Smooth muscle cell (in vitro differentiated cells): ENCODE measurements around the gene WWOX. TPM values are rescaled to one million over a fixed set of nuclear protein-coding genes. Genes with fewer than 3 reads are reported as not detected.

Experiments
- DNase-seq: peaks from one replicate; lab custom pipeline; 2025; ENCODE audit not compliant: unreplicated experiment; lab: John Stamatoyannopoulos, UW
- H2AFZ ChIP-seq: fragments of 200-600 bp; sonication (generic); 2 replicates; pipeline ENCODE4 v1.6.0; 2016; ENCODE audit warnings: antibody characterized with exemption, low read depth, mild to moderate bottlenecking
- H3F3A ChIP-seq: fragments of 200-600 bp; sonication (generic); 2 replicates; pipeline ENCODE4 v1.6.0; 2017; ENCODE audit warnings: antibody characterized with exemption, low read depth
- H3K27ac ChIP-seq: fragments of 200-600 bp; sonication (generic); 2 replicates; pipeline ENCODE4 v1.5.1; 2016; ENCODE audit warnings: low read depth, mild to moderate bottlenecking
- H3K27me3 ChIP-seq: fragments of 200-600 bp; sonication (generic); 2 replicates; pipeline ENCODE4 v1.6.1; 2016; ENCODE audit warnings: low read depth, mild to moderate bottlenecking
- H3K36me3 ChIP-seq: fragments of 200-600 bp; sonication (generic); 2 replicates; pipeline ENCODE4 v1.5.1; 2016; ENCODE audit warnings: low read depth
- H3K4me1 ChIP-seq: fragments of 200-600 bp; sonication (generic); 2 replicates; pipeline ENCODE4 v1.5.1; 2016; ENCODE audit warnings: low read depth
- H3K4me2 ChIP-seq: fragments of 200-600 bp; sonication (generic); 2 replicates; pipeline ENCODE4 v1.6.0; 2016; ENCODE audit warnings: mild to moderate bottlenecking
- H3K4me3 ChIP-seq: fragments of 200-600 bp; sonication (generic); 2 replicates; pipeline ENCODE4 v1.5.1; 2016; ENCODE audit warnings: mild to moderate bottlenecking
- H3K79me2 ChIP-seq: fragments of 200-600 bp; sonication (generic); 2 replicates; pipeline ENCODE4 v1.6.0; 2016; ENCODE audit warnings: low read depth, mild to moderate bottlenecking
- H3K9ac ChIP-seq: fragments of 200-600 bp; sonication (generic); 2 replicates; pipeline ENCODE4 v1.6.0; 2016; ENCODE audit warnings: low read depth
- H3K9me3 ChIP-seq: fragments of 200-600 bp; sonication (generic); replicated peaks from 2 replicates; pipeline ENCODE4 v1.5.1; 2016; ENCODE audit warnings: low read depth
- H4K20me1 ChIP-seq: fragments of 200-600 bp; sonication (generic); 2 replicates; pipeline ENCODE4 v1.6.0; 2016; ENCODE audit warnings: low read depth
- CTCF ChIP-seq: fragments of 200-600 bp; sonication (generic); IDR thresholded peaks from 2 replicates; pipeline ENCODE4 v1.5.1; 2017; ENCODE audit warnings: borderline replicate concordance, mild to moderate bottlenecking, antibody characterized with exemption; ENCODE audit not compliant: insufficient read depth, poor library complexity, severe bottlenecking
- WGBS: methylation state at CpG from one replicate; pipeline ENCODE4 v1.1.7; 2016; ENCODE audit warnings: low lambda C conversion rate; 5-methylcytosine and 5-hydroxymethylcytosine counted together
- polyA plus RNA-seq: library from polyadenylated mRNA; unstranded; fragments of >200 nt; fragmentation: Nextera tagmentation; extraction: Ambion mirVana; gene quantifications from 2 replicates; pipeline ENCODE4 v1.2.1, GENCODE V29; 2016
- total RNA-seq: library from RNA; depleted of rRNA; stranded (reverse); fragments of >200 nt; gene quantifications from 2 replicates; pipeline ENCODE4 v1.2.3, GENCODE V29; 2014

WWOX gene
- total and polyA plus RNA-seq, 2 experiments from 2014 or later, result 7.5 to 14.0 TPM

GRCh38 chr16:78439646-78440045 is 340.2 kb downstream of the WWOX start:
- no peak for DNase-seq
- H3K27me3 ChIP-seq, result no peaks in the 10 kb centered on the region
- no peak overlapping the region for H2AFZ ChIP-seq
- no peaks in the 10 kb centered on the region for H3K36me3 ChIP-seq
- WGBS, result 65% methylated on average over 2 of the region's 2 CpGs
- no peaks in the 10 kb centered on the region for H3K4me1 ChIP-seq
- H3K9ac ChIP-seq, result no peak overlapping the region
- H3K9me3 ChIP-seq, result no peaks in the 10 kb centered on the region
- no peaks in the 10 kb centered on the region for H3K79me2 ChIP-seq
- H3F3A ChIP-seq, result no peaks in the 10 kb centered on the region
- H3K4me2 ChIP-seq, result no peak overlapping the region
- no peaks in the 10 kb centered on the region for H4K20me1 ChIP-seq
- TF ChIP-seq CTCF, result no peak
- no peak overlapping the region for H3K27ac ChIP-seq
- H3K4me3 ChIP-seq, result no peak overlapping the region

DNA sequence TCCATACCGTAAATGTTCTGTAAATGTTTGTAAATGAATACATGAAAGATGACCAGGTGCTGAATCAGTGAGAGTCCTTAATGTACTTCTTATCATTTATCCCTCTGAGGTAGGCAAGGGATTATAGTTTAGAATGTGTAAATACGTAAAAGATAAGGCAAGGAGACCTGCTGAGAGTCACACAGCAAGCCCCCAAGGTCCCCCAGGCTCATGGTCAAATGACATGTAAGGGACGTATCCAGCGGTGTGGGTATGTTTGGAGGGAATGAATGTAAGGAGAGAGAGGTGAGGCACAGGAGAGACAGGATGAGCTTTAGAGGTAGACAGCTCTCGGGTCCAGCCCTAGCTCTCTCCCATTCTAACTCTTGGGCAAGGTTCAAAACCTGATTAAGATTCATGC is 341.8 kb downstream of the WWOX start:
- TF ChIP-seq CTCF, result no peak
- H4K20me1 ChIP-seq, result no peaks in the 10 kb centered on the region
- 67% methylated on average over 5 of the region's 5 CpGs for WGBS

DNA sequence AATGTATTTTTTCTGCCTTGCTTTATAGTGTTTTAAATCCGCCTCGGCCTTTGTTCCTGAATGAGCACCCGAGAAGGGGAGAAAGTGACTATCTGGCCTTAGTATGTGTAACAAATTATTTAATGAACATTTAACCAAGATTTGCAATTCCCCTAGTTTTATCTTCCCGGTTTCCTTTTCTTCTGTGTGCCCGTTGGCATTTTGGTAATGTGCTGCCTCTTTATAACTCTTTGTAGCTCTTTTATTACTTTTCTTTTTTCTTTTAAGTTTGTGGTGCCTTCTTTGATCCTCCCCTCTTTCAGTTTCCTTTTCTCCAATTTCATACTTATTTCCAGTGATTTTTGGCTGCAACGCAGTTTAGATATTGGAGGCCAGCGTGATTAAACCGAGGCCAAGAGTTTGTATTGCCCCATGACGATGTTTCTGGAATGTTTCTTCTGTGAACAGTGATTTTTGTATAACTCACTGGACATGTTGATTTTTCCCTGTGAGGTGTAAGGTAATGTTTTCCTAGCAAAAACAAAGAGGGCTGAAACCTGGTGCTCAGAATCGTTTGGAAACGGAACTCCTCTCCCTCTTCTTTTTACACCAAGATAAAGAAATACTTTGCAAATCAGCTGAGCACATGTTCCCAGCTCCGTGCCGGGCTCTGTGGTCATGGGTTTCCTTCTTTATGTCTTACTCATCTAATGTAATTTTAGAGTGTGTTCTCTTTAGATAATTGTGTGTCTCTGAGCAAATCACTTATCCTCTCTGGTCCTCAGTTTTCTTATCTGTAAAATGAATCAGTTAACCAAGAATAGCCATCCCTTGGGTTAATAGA is 344.3 kb downstream of the WWOX start:
- Histone ChIP-seq H3F3A (no peaks in the 10 kb centered on the region), H3K27me3 (no peaks in the 10 kb centered on the region), H3K27ac (no peak overlapping the region), H3K9ac (no peak overlapping the region), H4K20me1 (no peaks in the 10 kb centered on the region), H2AFZ (no peak overlapping the region), H3K4me3 (no peak overlapping the region), H3K36me3 (no peaks in the 10 kb centered on the region), H3K4me2 (no peak overlapping the region), H3K4me1 (no peaks in the 10 kb centered on the region), H3K79me2 (no peaks in the 10 kb centered on the region), H3K9me3 (no peaks in the 10 kb centered on the region)
- WGBS, result 83% methylated on average over 13 of the region's 13 CpGs
- TF ChIP-seq CTCF, result no peak
- no peak for DNase-seq

More for the DNA sequence above, 341.8 kb downstream of the WWOX start:
- no peak for DNase-seq
- Histone ChIP-seq H3K27ac (no peak overlapping the region), H3K4me2 (no peak overlapping the region), H3K4me1 (no peaks in the 10 kb centered on the region), H2AFZ (no peak overlapping the region), H3K36me3 (no peaks in the 10 kb centered on the region), H3F3A (no peaks in the 10 kb centered on the region), H3K27me3 (no peaks in the 10 kb centered on the region), H3K79me2 (no peaks in the 10 kb centered on the region), H3K9me3 (no peaks in the 10 kb centered on the region), H3K9ac (no peak overlapping the region), H3K4me3 (no peak overlapping the region)

- TF ChIP-seq CTCF, result no peak
- no peak overlapping the region for H3K27ac ChIP-seq
- H3K9me3 ChIP-seq, result no peaks in the 10 kb centered on the region
- no peaks in the 10 kb centered on the region for H3F3A ChIP-seq
- no peaks in the 10 kb centered on the region for H4K20me1 ChIP-seq
- no peak overlapping the region for H3K4me2 ChIP-seq
- no peaks in the 10 kb centered on the region for H3K4me1 ChIP-seq
- no peak overlapping the region for H2AFZ ChIP-seq
- no peak overlapping the region for H3K9ac ChIP-seq
- H3K4me3 ChIP-seq, result no peak overlapping the region
- no peaks in the 10 kb centered on the region for H3K79me2 ChIP-seq
- no peak for DNase-seq
- no peaks in the 10 kb centered on the region for H3K27me3 ChIP-seq
- 84% methylated on average over 5 of the region's 5 CpGs for WGBS
- no peaks in the 10 kb centered on the region for H3K36me3 ChIP-seq
Observed at GRCh38 chr16:78445818-78446217, 346.4 kb downstream of the WWOX start.
